ENCODE data around the gene FOXQ1. TPM values are rescaled to one million over a fixed set of nuclear protein-coding genes. Genes with fewer than 3 reads are reported as not detected.

Gene FOXQ1, protein sequence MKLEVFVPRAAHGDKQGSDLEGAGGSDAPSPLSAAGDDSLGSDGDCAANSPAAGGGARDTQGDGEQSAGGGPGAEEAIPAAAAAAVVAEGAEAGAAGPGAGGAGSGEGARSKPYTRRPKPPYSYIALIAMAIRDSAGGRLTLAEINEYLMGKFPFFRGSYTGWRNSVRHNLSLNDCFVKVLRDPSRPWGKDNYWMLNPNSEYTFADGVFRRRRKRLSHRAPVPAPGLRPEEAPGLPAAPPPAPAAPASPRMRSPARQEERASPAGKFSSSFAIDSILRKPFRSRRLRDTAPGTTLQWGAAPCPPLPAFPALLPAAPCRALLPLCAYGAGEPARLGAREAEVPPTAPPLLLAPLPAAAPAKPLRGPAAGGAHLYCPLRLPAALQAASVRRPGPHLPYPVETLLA
- 10.0 TPM for total RNA-seq

DNA sequence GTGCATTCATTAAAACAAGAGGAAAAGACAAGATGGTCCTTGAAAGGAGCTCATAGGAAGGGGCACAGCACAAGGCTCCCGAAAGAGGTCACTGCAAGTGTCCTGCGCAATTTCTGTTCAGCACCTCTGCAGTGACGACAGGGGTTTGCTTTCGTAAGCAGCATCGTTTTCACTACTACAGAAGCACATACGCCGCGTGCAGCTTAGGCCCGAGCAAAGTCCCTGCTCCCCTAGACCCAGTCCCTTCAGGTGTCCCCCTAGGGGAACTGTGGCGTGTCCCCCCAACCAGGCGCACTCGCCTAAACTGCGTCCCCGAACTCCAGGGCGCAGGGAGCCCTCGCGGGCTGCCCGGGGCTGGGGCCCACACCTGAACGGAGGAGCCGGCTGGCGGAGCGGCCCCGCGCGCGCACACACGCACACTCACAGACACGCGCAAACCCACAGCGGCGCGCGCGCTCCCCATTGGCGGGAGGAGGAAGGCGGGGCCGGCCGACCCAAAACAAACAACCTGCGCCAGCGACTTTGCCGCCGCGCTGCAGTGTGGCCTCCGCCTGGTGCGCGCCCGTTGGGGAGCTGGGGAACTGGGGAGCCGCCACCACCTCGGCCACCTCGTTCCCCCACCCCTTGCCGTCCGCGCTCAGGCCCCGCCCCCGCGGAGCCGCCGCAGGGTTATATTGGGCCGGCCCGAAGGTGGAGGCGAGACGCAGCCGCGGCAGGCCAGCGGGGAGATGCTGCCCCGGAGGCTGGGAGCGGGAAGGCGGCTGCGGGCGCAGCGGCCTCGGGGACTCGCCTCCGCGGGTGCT, at the start of gene FOXQ1:
Gene FOXQ1 (plus strand): TSS at position 699 of the 803 bp plus-strand sequence. CDS start 607 bp downstream, outside the sequence.
- ATAC-seq = peak; percentile 86

DNA sequence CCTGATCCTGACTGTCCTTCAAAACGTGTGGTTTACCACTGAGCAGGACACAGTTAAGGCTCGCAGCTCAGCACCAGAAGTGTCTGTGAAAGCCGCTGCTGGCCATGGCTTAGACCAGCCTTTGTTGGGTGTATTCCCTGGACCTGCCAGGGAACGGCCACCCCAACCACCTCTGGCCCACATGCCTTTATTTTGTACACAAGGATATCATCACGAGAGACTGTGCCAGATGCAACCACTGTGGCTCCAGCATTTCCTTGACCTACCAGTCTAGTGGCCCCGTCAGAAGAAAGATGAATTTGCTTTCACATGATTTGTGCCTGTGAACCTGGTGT, 49.2 kb upstream of the FOXQ1 start:
- ATAC-seq = no peak

DNA sequence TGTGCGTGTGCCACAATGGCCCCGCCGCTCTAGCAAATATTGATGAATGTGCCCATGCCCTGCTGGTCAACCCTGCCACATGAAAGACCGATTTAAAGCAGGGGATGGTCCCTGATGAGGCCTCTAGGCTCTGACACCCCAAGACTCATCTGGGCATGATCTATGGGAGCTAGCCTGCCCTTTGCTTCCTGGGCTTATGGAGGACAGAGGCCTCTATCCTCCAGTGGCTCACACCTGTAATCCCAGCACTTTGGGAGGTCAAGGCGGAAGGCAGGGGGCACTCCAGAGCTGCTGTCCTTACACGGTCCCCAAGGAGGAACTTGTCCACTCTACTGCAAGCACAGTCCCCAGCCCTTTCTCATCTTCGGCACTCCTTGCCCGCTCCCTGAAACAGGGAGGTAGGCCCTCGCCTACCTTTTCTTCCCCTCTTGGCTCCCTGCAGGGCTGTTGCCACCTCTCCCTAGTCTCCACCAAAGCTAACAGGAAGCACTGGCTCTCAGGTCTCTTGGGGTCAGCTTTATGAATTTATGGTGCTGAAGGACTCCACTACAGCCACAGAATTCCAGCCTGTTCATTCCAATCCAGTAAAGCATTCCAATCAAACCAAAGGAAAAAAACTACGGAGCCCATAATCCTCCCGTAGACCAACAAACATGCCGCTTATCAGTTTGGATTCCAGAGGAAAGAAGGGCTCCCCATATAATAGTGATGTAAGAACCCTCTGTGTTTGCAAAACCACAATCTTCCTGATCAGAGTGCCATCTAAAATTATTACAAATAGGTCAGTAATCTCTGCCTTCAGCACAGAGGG, 48.7 kb upstream of the FOXQ1 start:
- no peak for ATAC-seq

DNA sequence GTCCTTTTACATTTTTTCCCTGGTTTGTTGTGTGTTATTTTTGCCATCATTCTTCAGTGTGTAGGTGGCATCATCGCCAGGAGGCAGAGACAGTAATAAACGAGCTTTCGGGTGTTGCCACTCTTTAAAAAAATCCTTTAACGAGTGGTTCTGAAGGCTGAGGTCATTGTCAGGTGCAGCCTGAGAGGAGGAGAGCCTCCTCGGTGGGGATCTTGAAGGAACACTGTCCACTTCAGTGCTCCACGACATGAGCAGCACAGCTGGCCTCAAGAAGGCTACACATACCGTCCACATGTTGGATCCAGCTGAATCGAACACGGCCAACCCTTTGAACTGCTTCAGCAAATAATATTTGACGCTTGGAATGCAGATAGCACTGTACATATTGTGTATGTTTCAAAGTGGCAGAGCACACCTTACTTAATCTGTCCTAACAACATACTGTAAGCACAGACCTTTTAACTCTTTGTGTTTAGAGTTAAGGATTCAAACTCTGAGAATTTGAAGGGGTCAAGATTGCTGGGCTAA, 48.0 kb upstream of the FOXQ1 start:
- ATAC-seq = no peak

DNA sequence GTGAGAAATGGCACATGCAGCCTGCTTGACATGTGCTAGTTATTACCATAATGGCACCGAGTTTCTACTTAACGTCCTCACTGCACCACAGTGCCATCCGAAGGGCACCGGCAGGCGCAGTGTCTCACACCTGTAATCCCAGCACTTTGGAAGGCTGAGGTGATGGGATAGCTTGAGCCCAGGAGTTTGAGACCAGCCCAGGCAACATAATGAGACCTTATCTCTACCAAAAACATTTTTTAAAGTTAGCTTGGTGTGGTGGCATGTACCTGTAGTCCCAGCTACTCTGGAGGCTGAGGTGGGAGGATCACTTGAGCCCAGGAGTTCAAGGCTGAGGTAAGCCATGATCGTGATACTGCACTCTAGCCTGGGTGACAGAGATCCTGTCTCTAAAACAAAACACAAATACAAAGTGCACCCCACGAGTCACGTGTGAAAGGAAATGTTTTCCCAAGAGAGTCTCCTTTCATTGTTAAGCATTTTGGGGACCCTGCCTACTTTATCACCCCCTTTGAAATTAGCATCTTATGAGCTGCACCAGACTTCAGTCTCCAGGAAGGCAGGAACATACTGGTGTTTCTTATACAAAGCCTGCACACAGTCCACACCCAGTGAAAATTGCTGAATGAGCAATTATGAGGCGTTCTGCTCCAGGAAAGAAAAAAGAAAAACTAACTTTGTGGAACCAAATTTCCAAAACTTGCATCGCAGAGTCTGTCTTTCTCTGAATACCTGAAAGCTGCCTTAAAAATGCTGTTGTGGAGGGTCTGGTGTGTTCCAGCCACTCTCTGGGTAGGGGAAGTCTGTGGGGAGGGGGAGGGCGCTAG, 47.1 kb upstream of the FOXQ1 start:
- no peak for ATAC-seq

DNA sequence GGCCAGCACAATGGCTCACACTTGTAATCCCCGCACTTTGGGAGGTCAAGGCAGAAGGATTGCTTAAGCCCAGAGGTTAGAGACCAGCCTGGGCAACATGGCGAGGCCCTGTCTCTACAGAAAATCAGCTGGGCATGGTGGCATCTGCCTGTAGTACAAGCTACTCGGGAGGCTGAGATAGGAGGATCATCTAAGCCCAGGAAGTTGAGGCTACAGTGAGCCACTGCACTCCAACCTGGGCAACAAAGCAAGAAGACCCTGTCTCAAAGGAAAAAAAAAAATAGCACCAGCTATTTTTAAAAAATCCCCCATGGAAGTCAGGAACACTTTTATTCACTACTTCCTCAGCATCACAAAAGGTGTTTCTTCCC, 45.2 kb upstream of the FOXQ1 start:
- ATAC-seq = no peak

DNA sequence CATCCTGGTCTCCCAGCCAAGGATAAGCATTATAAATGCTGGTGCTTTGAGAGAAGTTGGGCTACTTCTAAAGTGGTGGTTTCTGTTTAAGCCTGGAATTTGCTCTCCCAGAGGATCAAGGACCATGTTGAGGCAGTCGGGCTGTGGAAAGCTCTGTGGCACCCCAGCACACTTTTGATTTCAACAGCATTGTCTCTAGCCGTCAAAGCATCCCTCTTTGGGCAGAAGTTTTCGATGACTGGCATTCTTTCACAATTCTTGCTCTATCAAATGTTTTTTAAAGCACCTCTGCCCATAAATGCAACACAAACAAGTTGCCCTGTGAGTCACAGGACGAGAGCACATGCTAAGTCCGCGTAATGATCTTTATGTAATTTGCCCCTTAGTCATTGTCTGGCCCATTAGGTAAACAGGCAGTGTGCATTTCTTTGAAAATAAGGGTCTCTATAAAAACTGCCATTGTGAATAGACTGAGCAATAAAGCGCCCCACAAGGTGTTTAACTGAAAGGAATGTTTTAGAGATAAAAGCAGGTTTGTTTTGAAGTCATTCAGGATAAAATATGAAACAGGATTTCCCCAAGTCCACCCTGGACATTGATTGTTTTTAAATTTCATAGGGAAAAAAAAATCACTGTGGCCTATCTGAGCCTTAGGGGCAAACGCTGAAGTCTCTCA, 44.7 kb upstream of the FOXQ1 start:
- ATAC-seq = peak; percentile 80

DNA sequence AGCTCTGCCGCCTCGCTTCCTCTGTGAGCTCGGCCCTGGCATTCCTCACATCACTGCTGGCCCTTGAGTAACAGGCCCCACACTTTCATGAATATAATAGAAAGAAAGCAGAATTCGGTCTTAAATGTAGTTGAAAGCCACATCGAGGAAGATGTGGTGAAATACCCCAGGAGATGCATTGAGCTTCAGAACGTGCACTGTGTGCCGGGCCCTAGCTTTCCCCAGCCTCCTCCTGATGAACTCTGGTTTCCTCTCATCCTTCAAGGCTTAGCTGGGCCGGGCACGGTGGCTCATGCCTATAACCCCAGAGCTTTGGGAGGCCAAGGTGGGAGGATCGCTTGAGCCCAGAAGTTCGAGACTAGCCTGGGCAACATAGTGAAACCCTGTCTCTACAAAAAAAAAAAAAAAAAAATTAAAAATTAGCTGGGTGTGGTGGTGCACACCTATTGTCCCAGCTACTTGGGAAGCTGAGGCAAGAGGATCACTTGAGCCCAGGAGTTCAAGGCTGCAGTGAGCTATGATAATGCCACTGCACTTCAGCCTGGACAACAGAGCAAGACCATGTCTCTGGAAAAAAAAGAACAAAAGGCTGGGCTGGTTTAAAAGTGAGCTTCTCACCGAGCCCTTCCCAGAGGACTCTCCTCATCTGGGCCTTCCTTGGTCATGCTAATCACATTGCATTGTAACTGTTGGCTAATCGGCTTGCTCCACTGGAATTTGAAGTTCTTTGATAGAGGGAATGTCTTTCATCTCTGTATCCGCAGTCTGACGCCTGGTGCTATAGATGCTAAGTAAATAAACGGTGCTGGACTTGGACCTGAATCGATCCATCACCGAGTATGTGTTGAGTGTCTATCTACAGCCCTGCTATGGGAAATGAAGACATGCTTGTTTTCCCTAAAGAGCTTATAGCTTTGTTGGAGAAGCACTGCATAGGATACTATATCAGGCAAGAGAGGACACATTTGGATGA, 43.8 kb upstream of the FOXQ1 start:
- no peak for ATAC-seq

DNA sequence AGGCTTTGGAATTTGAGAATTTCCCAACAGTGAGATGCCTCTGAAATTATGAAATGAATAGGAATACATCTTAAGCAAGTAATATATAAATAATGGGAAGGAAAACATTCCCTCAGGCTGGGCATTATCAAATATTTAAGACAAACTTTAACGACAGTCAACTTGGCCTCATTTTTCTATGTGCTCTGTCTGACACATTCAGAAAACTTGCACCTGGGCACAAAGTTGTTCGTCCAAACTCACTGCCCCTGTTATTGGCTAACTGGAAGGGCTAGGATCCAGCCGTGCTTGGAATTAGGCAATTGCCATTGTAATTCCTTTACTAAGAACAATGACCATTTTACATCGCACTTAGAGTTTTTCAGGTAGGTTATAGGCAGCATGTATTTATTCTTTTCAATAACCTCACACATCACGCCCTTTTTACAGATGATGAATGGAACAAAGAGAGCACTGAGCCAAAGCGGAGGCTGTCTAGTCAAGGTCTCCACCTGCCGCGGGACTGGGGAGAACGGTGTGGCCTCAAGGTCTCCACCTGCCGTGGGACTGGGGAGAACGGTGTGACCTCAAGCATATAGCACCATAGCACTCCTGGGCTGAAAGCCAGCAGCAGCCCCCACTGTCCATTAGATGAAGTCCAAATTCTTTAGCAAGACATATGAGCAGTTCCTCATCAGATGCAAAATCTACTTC, 40.7 kb upstream of the FOXQ1 start:
- no peak for ATAC-seq

DNA sequence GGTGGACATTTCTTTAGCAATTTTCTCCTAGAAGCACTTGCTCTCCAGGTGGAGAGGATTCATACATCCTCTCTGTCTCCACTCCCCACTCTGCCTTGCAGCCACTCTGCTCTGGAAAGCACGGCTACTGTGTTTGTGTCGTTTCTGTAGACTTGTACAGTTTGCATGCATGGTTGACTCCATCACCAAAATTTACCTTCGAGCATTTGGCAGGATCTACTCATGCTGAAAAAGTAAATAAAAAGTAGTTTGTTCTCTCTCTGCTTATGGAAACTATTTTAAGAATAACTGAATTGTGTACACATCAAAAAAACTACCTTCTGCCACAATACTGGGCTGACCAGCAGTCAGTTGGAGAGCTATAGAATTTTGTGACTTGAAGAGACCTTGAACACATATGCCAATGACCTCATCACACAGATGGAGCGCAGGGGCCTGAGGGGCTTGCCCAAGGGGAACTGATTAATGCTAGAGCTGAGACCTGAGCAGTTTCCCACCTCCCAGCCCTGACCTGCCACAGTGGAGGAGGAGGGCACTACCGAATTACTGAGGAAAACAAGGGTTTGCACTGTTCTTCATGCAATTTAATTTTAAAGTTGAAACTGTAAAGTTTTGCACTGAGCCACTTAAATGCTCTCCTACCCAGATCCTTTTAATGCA, 33.7 kb upstream of the FOXQ1 start:
- ATAC-seq = no peak

DNA sequence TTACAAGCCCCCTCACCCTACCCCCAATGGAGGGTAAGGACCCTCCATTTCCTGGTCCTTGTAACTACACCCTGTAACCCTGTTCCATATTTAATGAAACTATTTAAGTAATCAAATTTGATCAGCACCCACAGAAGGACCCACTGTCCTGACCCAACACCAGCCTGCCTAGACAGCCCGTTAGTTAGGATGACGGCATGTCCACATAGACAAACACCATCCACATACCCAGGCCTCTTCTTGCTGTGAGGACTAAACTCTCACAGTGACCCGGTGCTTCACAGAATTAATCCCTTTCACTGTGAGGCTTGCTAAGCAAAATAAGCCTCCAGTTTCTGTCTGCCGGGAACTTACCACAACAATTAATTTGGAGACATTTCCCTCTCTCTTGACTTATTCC, 32.8 kb upstream of the FOXQ1 start:
- ATAC-seq = no peak

DNA sequence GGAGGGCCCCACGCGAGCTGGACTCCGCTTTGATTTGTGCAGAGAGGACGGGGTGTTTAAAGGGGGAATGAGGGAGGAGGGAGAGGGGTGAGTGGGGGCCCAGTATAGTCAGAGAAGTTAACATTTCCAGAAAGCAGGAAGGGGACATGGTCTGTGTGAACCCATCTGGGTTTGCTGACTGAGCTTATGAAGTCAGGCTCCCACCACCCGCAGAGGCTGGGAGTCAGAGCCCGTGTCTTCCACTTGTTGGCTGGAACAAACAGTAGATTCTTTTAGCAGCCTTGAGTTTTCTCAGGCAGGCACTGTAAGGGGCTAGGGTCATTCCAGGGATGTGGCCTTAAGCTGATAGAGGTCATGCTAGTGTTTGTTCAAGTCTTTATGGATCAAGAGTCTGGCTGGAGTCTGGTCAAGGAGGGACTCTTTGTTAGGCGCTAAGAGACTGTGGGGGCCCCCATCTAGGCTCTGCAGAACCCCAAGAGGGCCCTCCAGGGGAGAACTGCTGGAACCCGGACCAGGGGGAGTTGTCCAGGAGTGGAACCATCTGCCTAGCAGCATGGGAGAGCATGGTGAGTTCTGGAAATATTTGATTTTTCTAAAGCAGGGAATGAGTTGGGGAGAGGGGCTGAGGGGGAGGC, 31.1 kb upstream of the FOXQ1 start:
- no peak for ATAC-seq

DNA sequence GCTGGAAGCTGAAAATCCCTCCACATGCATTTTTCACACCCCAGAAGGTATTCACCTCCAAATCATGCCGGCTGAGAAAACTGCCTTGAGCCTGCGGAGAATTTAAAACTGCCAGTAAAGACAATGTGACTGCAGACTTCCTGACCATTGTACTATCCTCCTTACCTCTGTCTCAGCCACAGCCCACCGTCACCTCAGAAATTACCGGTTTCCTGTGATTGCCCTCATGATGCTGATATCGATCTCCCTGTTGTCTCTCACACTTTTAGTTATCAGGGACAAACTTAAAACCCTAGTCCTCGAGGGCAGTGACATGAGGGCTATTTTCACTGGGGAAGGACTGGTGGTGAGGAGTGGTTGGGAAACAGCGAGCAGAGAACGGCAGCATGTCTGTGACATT, 30.2 kb upstream of the FOXQ1 start:
- ATAC-seq = no peak

DNA sequence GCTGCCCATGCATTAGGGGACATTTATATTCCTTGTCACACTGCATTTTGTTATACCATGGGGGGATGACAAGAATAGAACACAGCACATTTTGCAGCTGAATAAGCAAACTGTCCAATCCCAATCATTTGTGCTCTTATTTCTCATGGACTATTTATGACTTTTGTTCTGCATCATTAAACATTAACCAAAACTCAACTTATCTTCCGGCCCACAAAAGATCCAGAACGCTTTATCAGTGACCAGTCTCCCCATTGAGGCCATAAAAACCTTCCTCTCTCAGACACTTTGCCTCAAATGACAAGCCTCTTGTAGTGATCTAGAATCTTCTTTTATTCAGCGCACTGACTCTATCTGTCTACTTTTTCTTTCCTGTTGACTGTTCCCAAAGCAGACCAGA, 28.4 kb upstream of the FOXQ1 start:
- ATAC-seq = no peak

DNA sequence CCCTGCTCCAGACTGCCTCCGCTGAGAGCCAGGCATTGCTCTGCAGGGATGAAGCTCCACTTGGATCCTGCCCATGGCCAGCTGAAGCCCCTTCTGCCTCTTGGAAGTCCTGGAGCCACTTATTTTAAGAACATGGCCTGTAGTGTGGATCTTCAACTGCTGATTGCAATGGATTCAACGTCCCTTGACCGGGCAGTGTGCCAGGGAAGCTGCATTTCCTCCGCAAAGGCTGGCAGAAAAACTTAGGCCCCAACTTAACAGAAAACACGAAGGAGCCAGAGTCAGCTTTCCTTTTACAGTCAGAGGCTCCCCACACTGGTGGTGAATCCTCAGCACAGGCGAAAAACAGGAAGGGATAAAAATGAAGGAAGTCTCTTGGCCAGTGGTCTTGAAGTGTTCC, 26.3 kb upstream of the FOXQ1 start:
- no peak for ATAC-seq

DNA sequence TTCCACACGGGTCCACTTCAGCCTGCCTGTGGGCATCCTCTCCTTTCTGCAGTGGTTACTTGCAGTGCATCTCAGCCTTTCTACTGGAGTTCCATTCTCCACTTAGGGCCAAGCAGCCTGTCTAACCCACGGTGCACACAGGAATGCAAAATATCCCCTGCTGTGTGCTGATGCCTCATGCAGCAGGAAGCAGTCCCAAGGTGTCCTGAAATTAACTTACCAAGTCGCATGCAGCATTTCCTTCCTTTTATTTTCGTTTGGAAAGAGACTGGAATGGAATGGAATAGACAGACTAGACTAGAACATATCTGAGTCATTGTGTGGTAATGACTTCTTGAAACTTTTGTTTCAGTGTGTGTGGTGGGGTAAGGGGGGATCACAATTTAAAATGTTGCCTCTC, 25.9 kb upstream of the FOXQ1 start:
- no peak for ATAC-seq

DNA sequence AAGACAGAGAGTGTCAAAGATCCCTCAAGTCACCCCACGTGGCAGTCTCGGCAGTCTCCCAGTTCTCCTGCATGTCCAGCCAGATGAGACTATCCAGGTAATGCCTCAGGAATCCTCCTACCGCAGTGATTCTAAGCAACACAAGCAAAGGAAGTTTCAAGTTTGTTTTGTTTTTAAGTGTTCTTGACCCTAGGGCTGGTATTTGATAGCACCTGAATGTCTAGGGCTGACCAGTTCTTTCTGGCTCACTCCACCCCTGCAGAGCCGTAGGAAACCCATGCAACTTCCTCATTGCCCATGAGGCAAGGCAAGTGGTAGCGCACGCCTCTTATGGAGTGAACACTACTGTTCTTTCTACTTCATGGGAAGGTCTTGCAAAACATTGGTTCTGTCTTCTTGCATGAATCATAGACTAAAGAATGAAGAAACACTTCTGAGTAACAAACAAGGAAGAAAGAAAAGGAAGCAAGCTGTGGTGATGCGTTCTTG, 24.8 kb upstream of the FOXQ1 start:
- ATAC-seq = peak; percentile 98

DNA sequence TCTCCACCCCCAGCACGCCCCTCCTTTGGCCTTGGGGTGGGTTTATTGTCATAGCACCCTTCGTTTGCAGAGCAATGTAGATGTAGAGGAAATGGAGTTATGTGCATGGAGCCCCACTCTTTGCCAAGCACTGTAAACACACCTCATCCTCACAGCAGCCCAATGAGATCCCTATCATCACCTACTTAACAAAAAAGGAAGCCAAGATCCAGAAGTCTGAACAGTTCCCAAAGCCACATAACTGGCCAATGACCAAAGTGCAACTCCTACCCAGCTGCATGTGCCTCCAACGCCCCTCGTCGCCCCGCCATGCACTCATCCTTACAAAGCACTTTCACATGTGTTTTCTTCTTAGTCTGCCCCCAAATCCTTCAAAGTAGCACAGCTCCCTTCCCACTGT, 21.8 kb upstream of the FOXQ1 start:
- no peak for ATAC-seq
